HG03460 (cell line): ENCODE results near the gene HHIP.

Experiments used
- ATAC-seq: cut with Tn5 transposase; IDR thresholded peaks from one replicate; pipeline ENCODE4 v1.9.1; 2021; ENCODE audit not compliant: unreplicated experiment

The HHIP gene

DNA sequence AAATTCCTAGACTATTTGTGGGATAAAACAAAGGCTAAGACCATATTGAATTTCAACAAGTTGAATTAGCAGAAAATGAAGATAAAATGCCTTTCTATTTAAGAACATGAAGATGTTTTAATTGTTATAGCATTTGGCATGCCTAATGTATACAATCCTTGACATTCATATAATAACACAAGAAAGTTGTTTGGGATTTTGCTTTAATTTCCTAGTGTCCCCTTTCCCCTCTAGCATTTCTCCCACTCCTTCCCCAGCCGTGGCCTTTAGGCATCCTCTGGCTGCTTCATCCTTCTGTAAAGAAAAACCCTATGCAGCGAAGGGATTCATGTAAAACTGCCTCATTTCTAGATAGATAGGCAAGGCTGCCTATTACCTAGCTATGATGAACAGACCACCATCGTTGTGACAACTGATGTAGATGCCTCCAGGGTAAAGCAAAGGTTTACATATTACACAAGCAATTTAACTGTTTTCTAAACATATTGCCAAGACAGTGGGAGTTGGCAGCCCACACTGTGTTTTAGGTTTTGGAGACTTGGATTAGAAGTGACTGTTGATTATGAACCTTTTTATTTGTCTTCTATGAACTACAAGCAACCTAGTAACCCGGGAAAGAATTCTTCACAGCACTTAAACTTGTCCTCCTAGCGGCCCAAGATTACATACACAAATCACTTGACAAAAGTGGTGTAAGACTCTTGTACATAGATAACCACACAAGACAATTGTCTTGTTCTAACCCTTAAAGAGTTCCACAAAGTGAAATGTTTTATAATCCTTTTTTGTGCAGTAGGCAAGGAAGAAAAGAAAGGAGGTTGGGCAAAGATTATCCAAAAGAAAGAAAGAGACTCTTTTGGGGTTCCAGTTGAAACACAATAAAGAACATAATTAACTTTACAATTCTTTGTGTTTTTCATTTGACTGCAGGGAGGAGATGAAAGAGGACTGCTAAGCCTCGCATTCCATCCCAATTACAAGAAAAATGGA lies 59.9 kb downstream of the HHIP start:
- ATAC-seq: no peak

DNA sequence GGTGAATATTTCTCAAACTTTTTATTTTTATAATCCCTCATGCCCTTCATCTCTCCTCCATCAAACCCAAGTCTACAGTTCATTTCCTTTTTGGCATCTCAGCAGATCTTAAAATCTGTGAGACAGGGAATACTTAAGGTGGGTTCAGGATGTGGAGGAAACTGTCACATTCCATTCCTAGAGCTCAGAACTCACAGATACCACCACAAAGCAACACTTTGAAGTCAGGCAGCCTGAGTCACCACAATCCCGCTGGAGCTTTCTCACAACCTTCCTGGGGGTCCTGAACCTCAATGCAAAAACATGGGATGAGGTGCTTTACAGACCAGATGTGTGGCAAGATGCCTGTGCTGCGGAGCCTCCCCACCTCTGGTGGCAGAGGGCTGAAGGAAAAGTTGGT lies 63.2 kb downstream of the HHIP start:
- ATAC-seq: no peak

DNA sequence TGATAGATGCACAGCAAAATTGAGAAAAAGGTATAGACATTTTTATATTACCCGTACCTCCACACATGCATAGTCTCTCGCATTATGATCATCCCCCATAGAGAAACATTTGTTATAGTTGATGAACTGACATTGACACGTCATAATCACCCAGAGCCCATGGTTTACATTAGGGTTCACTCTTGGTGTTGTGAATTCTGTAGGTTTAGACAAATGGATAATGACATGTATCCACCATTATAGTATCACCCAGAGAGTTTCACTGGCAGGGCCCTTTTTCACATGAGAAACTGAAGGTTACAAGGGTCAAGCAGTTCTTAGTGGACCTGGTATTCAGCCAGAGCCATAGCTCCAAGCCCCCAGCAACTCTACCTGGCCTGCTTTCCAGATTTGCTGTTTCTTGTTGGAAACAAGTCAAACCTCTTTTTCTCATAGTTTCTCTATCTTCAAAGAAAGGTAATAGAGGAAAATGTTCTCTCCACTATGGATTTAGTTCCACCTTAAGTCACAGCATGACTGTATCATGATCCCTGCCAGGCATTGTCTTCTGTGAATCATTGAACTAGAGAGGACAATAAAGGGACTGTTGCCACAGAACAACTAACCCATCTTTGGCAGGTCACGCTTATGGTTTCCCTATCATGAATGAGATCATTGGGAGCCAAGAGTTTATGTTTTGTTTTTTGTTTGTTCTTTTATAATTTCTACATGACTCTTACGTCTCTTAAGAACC lies 64.0 kb downstream of the HHIP start:
- ATAC-seq: no peak

DNA sequence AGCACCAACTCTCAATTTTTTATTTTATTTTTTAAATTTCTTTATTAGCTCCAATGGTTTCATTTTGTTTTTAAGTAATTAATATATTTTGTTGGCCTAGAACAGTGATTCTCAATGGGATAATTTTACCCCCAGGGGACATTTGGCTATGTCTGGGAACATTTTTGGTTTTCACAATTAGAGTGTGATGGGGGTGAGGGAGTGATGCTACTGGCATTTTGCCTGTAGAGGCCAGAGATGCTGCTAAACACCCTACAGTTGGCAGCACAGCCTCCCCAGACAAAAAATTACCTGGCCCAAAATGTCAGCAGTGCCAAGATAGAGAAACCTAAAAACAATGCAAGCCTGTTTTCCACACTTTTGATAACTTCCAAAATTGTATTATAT lies 64.6 kb downstream of the HHIP start:
- ATAC-seq: no peak

DNA sequence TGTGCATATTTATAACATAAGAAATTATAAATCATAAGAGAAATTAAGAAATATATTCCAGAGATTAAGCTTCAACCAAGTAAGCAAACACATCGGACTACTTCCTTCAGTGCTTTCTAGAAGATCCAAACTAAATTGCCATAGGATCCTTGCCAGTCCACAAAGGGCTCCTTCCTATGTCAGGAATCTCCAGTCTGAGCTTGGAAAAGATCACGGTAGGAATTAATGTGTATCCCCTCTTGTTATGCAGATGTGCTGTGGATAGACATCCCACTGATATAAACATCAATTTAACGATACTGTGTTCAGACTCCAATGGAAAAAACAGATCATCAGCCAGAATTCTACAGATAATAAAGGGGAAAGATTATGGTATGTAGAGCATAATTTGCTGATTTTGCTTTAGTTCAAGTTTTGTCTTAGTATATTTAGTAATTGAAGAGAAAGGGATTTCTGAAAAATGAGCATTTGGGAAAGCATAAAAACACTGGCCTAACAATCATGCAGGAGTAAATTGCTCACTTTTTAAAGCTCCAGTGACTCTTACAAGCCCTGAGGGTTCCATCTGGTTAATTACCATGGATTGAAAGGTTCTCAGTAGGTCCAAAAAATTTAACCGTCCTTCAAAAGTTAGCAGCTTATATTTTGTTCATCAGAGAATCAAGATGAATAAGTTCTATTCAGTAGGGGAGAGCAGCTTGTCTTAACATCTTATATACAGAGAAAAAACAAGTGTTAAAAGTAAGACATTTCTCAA lies 65.9 kb downstream of the HHIP start:
- ATAC-seq: no peak

DNA sequence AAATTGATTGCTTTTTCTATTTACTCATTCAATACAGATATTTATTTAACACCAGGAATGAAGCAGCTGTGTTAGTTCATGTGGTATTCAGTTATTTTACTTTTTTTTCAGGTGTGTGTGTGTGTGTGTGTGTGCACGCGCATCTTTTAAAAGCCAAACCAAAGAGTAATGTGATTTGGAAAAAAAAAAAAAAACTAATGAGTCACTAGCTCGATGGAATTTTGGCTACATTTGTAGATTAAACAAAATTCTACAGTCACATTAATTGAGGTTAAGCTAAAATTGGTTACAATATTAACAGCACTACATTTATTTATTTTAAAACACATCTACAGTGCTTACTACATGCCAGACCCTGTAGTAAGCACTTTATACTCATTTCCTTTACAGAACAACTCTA lies 66.8 kb downstream of the HHIP start:
- ATAC-seq: no peak

DNA sequence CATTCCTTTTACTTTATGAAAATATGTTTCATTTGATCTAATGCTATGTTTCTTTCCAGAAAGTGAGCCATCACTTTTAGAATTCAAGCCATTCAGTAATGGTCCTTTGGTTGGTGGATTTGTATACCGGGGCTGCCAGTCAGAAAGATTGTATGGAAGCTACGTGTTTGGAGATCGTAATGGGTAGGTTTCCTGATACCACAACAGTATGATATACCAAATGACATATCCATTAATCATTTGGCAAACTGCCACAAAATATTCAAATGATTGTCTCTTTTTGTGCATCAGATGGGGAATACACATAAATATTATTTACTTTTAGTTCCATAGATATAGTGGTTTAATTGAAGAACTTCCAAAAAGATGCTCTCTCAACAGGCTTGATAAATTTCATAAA lies 68.2 kb downstream of the HHIP start:
- no peak for ATAC-seq

DNA sequence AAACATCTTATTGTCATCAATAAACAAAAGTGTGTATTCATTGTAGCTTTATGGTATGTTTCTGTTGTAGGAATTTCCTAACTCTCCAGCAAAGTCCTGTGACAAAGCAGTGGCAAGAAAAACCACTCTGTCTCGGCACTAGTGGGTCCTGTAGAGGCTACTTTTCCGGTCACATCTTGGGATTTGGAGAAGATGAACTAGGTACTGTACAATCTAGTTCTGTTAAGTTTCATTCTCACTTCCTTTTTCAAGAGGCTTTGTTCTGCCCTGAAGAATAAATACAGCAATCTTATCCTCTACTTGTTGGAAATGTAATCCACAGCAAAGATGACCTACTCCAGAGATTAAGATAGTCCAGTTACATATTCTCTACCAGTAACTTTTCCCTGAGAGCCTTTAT lies 69.3 kb downstream of the HHIP start:
- ATAC-seq: no peak

DNA sequence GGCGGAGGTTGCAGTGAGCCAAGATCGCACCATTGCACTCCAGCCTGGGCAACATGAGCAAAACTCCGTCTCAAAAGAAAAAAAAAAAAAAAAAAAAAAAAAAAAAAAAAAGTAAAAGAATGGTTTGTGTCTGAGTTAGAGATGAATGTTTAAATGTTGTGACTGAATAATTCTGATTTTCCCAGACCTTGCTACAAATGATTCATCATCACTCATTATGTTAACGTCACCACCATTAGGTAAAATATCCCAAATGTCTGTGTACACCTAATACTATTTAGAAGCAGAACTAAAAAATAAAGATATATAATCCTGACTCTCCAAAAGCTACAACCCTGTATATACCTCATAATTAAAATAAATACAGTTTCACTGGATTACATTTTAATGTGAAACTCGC lies 70.8 kb downstream of the HHIP start:
- no peak for ATAC-seq

DNA sequence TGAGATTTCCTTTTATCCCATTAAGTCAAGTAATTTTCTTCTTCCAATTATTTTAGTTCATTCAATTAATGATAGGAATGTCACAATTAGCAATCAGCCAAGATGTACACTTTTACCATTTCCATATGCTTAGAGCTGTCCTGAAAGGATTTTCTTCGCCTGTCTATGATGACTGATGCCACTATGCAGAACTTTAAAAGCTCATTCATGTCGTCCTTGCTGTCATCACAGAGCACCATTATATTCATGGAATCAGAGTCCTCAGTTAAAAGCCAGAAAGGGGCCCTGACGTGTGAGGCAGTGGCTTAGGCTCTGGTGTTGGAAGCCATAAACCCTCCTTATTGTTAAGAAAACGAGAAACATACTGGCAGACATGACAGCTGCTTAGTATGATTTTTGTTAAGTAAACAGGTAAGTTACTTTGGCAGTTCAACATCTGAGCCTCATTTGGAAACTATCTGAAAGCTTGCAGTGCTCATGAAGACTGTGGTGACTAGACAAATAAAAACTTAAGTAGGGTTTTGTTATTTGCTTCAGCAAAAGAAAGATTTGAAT lies 73.1 kb downstream of the HHIP start:
- no peak for ATAC-seq

DNA sequence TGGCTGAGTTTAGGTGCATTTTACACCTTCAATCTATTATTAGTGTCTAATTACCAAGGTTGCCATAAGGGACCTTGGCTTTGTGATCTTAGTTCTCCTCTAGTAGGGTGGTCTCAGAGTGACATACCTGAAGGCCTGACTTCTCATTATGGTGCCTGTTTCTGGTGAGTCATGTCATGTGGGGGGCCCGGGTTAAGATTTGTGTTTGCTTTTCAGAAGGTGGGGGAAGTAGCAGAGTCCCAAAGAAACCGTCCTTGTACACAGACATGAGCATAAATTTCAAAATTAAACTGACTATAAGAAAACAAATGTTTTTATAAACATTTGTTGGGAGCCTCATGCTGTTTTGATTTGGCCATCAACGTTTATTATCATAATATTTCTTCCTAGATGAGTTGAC lies 74.5 kb downstream of the HHIP start:
- ATAC-seq: no peak

DNA sequence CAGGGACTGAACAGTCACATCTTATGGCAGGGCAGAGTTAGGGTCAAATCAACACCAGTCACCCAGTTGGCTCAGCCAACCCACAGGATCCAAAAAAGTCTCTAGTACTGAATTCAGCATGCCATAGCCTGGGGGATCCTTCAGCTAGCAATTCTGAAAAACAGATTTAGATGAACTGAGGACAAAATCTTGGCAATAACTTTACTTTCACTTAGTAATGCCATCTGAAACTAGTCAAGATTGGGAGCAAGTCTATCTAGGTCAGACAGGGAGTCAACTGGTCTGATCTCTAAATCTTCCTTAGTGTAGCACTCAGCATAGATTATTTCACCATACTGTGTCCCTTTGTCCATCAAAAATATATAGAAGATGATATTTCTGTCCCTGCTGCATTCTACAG lies 76.0 kb downstream of the HHIP start:
- ATAC-seq: no peak

DNA sequence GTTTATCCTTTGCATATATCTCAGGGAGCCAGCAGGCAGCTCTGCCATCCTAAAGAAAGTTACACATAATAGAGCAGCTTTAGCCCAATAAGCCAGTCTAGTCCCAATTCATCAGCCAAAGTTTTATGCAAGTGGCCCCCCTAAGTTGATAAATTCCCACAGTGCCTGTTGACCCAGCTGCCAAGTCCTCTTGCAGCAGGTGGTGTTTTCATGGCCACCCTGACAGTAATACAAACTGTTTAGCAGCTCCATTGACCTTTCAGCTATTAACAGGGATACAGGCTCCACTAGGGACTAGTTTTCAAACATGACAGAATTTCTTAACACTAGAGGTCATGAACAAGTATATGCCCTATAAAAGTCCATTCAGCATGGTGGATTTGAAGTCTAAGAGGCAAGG lies 77.5 kb downstream of the HHIP start:
- ATAC-seq: no peak

DNA sequence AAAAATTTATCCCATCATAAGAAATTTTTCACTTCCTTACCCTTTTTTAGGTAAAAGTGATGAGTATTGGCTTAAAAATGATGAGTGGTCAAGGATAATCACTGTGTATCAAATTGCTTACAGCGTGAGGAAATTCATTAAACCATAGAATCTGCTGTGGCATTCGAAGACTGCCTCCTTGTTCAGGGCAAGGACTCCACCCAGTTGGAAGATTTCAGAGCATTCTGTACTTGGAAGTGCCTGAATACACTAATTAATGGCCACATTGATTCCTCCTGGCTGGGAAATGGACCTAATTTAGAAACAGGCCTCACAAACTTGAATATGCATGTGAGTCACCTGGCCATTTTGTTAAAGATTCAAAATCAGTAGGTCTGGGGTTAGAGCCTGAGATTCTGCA lies 83.2 kb downstream of the HHIP start:
- ATAC-seq: no peak

DNA sequence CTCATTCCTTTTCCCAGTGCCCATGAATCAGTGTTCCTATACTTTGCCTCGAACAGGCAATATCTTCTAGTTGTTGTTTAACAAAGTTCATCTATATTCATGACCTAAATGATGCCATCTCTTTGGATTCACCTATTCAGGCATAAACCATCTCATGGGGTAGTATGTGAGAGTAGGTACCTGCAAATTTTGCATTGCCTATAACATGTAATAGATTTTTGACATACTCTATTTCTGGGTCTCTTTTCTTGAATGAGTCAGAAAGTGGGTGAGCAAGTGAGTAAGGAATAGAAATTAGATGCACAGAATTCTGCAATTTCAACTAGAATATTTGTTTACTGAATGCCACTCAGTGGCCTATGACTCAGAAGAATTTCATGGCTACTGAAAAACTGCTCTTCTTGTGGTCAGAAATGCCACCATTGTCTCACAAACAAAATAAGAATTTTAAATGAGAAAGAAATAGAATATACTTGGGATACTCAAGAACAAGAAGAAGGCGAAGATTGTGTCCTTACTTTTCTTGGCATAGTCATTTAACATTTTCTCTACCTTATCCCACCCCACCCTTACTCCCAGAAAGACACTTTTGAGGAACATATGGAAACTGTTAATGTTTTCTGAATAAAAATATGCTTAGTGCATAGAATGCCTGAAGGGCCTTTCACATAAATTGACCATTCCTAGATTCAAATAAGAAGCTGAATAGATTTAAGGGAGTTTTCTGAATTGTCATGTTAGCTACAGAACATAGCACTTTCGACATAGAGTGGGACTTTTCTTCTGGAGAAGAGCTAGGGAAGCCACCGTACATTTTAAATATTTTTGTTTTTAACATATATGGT lies 86.8 kb downstream of the HHIP start:
- no peak for ATAC-seq

DNA sequence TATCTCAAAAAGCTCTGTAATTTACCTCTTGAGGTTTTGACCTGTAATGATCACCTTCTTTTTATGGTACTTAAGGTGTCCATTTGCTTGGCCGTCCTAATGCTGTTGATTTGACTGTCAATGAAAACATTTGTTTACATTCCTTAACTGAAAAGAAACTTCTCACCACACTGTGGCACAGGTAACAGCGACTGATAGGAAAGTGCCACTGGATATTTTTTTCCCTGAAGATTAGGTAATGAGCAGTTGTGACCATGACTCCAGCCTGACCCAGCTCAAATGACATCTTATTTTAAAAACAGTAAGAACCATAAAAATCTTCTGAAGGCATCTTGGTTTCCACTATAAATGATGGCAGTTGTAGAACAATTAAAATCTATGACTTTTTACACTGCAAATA lies 87.6 kb downstream of the HHIP start:
- no peak for ATAC-seq

DNA sequence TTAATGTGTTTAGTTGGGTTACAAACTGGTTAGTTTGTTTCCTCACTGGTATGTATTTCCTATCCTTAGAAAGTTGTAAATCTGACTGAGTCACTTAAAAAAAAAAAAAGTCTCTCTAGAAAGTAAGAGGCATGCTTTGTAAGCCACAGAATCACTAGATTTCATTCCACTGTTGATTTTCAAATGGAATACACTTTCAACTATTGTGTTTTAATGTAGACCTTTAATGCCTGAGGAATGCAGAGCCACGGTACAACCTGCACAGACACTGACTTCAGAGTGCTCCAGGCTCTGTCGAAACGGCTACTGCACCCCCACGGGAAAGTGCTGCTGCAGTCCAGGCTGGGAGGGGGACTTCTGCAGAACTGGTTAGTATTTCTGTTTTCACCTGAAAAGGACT lies 88.6 kb downstream of the HHIP start:
- no peak for ATAC-seq

DNA sequence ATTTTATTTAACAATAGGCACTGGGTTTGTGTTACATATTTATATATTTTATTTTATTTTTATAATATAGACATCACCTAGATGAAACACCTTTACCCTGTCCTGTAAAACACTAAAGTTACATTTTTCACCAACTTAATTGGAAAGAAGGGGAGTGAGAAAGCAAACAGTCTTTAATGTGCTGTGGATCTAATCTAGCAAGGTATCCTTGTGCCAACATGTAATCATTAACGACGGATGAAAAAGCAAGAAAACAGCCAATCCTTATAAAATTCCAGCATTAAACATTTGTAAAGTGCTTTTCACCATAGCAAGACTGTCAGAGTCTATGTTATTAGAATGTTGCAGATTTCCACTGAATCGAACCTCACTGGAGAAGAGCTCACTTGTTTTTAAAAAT lies 92.7 kb downstream of the HHIP start:
- no peak for ATAC-seq

DNA sequence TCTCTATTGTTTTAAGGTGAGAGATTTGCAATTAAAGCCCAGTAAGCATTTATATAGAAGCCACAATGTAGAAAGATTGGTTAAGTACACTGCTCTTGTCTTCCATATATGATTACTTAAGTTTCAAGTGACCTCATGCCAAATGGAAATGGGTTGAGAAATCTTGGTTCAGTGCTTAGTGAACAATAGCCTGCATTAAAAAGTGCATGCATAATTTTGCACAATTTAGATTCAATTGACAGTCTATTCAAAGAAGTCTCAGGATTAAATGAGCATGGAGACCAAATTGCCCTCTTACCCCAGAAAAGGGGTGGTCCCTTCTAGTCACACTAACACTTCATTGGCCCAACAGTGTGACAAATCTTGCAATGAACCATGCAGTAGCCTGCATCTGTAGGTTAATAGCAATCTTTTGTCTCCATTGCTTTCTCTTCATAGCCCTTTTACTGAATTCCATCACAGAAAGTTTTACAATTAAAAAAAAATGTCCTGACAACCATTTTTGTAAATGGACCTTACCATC lies 93.6 kb downstream of the HHIP start:
- no peak for ATAC-seq

DNA sequence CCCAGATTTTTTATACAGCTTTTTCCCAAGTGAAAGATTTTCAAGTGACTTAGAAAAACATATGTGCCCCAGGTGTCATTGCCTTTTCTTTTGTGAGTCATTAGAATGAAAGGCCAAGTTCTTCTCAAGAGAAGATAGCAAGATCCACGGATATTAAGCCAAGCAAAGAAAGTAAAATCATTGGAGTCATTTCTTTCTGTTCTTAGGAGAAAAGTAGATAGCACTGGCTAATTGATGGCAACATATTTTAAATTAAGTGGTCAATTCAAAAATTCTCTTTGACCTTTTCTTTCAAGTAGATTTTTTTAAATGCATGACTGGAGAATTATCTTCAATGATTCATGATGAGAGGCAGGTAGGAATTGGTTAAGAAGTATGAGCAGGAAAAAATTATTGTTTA lies 94.4 kb downstream of the HHIP start:
- ATAC-seq: no peak
